PFSK-1 (cell line): ENCODE results near the gene CCNL2.

Experiments used
- FOXP2 ChIP-seq: optimal IDR thresholded peaks from 2 replicates; pipeline ENCODE3; 2011; ENCODE audit warnings: borderline replicate concordance, control low read depth, inconsistent platforms; ENCODE audit not compliant: insufficient read depth; ENCODE audit errors: extremely low read length, extremely low read depth
- POLR2AphosphoS5 ChIP-seq: IDR thresholded peaks from 2 replicates; pipeline ENCODE4 v1.6.1; 2012; ENCODE audit warnings: low read depth, mild to moderate bottlenecking, control low read depth, low read length, moderate library complexity
- TAF1 ChIP-seq: IDR thresholded peaks from 2 replicates; pipeline ENCODE4 v1.6.1; 2012; ENCODE audit warnings: low read length, control low read depth, borderline replicate concordance; ENCODE audit not compliant: insufficient read depth
- TF ChIP-seq, protein P1 (sequence below), 2 experiments: IDR thresholded peaks; 2 replicates each; pipeline versions ENCODE4 v1.6.1 to v1.8.0; 2011 to 2012; ENCODE audit warnings: low read depth in 2 of 2, low read length in 2 of 2, control low read depth in 1 of 2, inconsistent platforms in 1 of 2, mild to moderate bottlenecking in 1 of 2, moderate library complexity in 1 of 2; ENCODE audit not compliant: insufficient read depth in 1 of 2

GRCh38 chr1:1344655-1345361, 54.3 kb downstream of the CCNL2 start:
- TF ChIP-seq TAF1 (no peak), POLR2AphosphoS5 (no peak), FOXP2 (no peak)
- TF ChIP-seq, protein P1, sequence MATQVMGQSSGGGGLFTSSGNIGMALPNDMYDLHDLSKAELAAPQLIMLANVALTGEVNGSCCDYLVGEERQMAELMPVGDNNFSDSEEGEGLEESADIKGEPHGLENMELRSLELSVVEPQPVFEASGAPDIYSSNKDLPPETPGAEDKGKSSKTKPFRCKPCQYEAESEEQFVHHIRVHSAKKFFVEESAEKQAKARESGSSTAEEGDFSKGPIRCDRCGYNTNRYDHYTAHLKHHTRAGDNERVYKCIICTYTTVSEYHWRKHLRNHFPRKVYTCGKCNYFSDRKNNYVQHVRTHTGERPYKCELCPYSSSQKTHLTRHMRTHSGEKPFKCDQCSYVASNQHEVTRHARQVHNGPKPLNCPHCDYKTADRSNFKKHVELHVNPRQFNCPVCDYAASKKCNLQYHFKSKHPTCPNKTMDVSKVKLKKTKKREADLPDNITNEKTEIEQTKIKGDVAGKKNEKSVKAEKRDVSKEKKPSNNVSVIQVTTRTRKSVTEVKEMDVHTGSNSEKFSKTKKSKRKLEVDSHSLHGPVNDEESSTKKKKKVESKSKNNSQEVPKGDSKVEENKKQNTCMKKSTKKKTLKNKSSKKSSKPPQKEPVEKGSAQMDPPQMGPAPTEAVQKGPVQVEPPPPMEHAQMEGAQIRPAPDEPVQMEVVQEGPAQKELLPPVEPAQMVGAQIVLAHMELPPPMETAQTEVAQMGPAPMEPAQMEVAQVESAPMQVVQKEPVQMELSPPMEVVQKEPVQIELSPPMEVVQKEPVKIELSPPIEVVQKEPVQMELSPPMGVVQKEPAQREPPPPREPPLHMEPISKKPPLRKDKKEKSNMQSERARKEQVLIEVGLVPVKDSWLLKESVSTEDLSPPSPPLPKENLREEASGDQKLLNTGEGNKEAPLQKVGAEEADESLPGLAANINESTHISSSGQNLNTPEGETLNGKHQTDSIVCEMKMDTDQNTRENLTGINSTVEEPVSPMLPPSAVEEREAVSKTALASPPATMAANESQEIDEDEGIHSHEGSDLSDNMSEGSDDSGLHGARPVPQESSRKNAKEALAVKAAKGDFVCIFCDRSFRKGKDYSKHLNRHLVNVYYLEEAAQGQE (IDR thresholded peaks at IDR 0.05; ENCODE audit: insufficient read depth in 1 of 2, low read depth in 2 of 2, low read length in 2 of 2): no peak
